H1 (cell line): ENCODE data around the gene HSPB1. TPM values are rescaled to one million over a fixed set of nuclear protein-coding genes. Genes with fewer than 3 reads are reported as not detected.
A peak's percentile ranks its signal among the peaks of the same experiment; 100 is the strongest.

Source experiments
- CTCF ChIA-PET: fragments of 300-600 bp; sonication (Branson Sonifier 250); formaldehyde crosslinking; loops from one replicate; lab custom pipeline; 2021; ENCODE audit not compliant: partially characterized antibody; lab: Charles Lee
- POLR2A ChIA-PET: fragments of 300-600 bp; sonication (Branson Sonifier 250); formaldehyde crosslinking; loops from one replicate; lab custom pipeline; 2021; ENCODE audit warnings: inconsistent platforms; ENCODE audit not compliant: partially characterized antibody; lab: Charles Lee
- DNase-seq, 2 experiments: peaks; one replicate each; pipeline versions ENCODE4 v3.0.0 to v3.0.0-alpha.2; 2010 to 2022; ENCODE audit warnings: low spot score in 2 of 2, low read depth in 1 of 2, mixed read lengths in 1 of 2
- FAIRE-seq: peaks from 2 replicates; lab custom pipeline; 2011; peaks lifted over from hg19 to GRCh38; lab: Jason Lieb, UNC
- H2AFZ ChIP-seq: 2 replicates; pipeline ENCODE4 v1.8.1; 2012; ENCODE audit warnings: low read length, inconsistent platforms
- H2AK5ac ChIP-seq: 2 replicates; pipeline ENCODE4 v1.6.1; 2013; ENCODE audit warnings: low read depth, low read length
- H2BK120ac ChIP-seq: replicated peaks from 2 replicates; pipeline ENCODE3; 2013; ENCODE audit warnings: low read depth, low read length, inconsistent platforms
- H2BK12ac ChIP-seq: 2 replicates; pipeline ENCODE4 v1.6.1; 2013; ENCODE audit warnings: low read depth, low read length
- H2BK15ac ChIP-seq: 2 replicates; pipeline ENCODE4 v1.6.1; 2013; ENCODE audit warnings: low read length
- H2BK20ac ChIP-seq: 2 replicates; pipeline ENCODE4 v1.6.1; 2013; ENCODE audit warnings: low read length
- H2BK5ac ChIP-seq: 2 replicates; pipeline ENCODE4 v1.6.1; 2013; ENCODE audit warnings: low read depth, low read length
- H3K14ac ChIP-seq: 2 replicates; pipeline ENCODE4 v1.6.1; 2013; ENCODE audit warnings: inconsistent platforms; ENCODE audit not compliant: insufficient read length
- H3K18ac ChIP-seq: 2 replicates; pipeline ENCODE4 v1.6.1; 2013; ENCODE audit warnings: low read length; ENCODE audit errors: extremely low read depth
- H3K23ac ChIP-seq: 2 replicates; pipeline ENCODE4 v1.6.1; 2013; ENCODE audit warnings: inconsistent platforms; ENCODE audit not compliant: insufficient read length
- H3K23me2 ChIP-seq: 2 replicates; pipeline ENCODE4 v1.6.1; 2013; ENCODE audit warnings: low read depth, low read length
- H3K27ac ChIP-seq: 2 replicates; pipeline ENCODE4 v1.6.1; 2011; ENCODE audit warnings: low read depth, low read length, inconsistent platforms
- H3K27me3 ChIP-seq, 4 experiments: replicated peaks in 1 of 4; 1 replicate in 1 of 4; 2 replicates in 3 of 4; pipeline versions ENCODE4 v1.6.1 to v1.8.1; 2011 to 2013; ENCODE audit warnings: low read length in 3 of 4, mild to moderate bottlenecking in 3 of 4, inconsistent platforms in 2 of 4, mixed read lengths in 2 of 4, moderate library complexity in 1 of 4; ENCODE audit not compliant: control insufficient read depth in 3 of 4, insufficient read depth in 3 of 4; ENCODE audit errors: extremely low read depth in 1 of 4
- H3K36me3 ChIP-seq, 4 experiments: 2 replicates each; pipeline versions ENCODE4 v1.6.1 to v1.8.1; 2011 to 2013; ENCODE audit warnings: mild to moderate bottlenecking in 4 of 4, low read length in 3 of 4, moderate library complexity in 2 of 4, control low read depth in 1 of 4, inconsistent platforms in 1 of 4; ENCODE audit not compliant: insufficient read depth in 4 of 4, control insufficient read depth in 2 of 4
- H3K4ac ChIP-seq: replicated peaks from 2 replicates; pipeline ENCODE3; 2013; ENCODE audit warnings: low read length, low read depth, mixed read lengths, inconsistent platforms; ENCODE audit not compliant: insufficient read length
- H3K4me1 ChIP-seq, 4 experiments: replicated peaks in 1 of 4; 1 replicate in 1 of 4; 2 replicates in 3 of 4; pipeline versions ENCODE4 v1.6.1 to v1.8.1; 2011 to 2013; ENCODE audit warnings: low read length in 3 of 4, inconsistent platforms in 2 of 4, mixed read lengths in 1 of 4; ENCODE audit not compliant: insufficient read depth in 4 of 4, control insufficient read depth in 3 of 4
- H3K4me2 ChIP-seq, 2 experiments: 2 replicates each; pipeline versions ENCODE4 v1.6.1 to v1.8.1; 2011 to 2013; ENCODE audit warnings: low read depth in 2 of 2, low read length in 2 of 2, control low read depth in 1 of 2, inconsistent platforms in 1 of 2, mild to moderate bottlenecking in 1 of 2; ENCODE audit not compliant: insufficient read depth in 1 of 2
- H3K4me3 ChIP-seq, 4 experiments: fragments of 200-600, 300-600 bp in 1 of 4; sonication (generic), shearing (Covaris generic), sonication (Bioruptor Twin) in 1 of 4; 2 replicates each; pipeline versions ENCODE4 v1.5.1 to v1.8.1; 2011 to 2016; ENCODE audit warnings: low read length in 4 of 4, low read depth in 3 of 4, control low read depth in 2 of 4, inconsistent platforms in 2 of 4, mild to moderate bottlenecking in 2 of 4, mixed read lengths in 1 of 4, moderate library complexity in 1 of 4; ENCODE audit not compliant: insufficient read depth in 2 of 4; ENCODE audit errors: extremely low read depth in 1 of 4
- H3K56ac ChIP-seq: replicated peaks from 2 replicates; pipeline ENCODE3; 2013; ENCODE audit warnings: low read depth, mild to moderate bottlenecking, mixed read lengths, low read length, inconsistent platforms; ENCODE audit not compliant: insufficient read length
- H3K79me1 ChIP-seq: 2 replicates; pipeline ENCODE4 v1.6.1; 2013; ENCODE audit warnings: low read depth, low read length, control low read depth
- H3K79me2 ChIP-seq, 2 experiments: 2 replicates each; pipeline versions ENCODE4 v1.6.1 to v1.8.1; 2012 to 2013; ENCODE audit warnings: low read length in 2 of 2, mild to moderate bottlenecking in 2 of 2, inconsistent platforms in 1 of 2; ENCODE audit not compliant: insufficient read depth in 2 of 2, control insufficient read depth in 1 of 2
- H3K9ac ChIP-seq, 4 experiments: replicated peaks in 1 of 4; 1 replicate in 1 of 4; 2 replicates in 3 of 4; pipeline versions ENCODE4 v1.6.1 to v1.8.1; 2011 to 2013; ENCODE audit warnings: low read depth in 3 of 4, low read length in 3 of 4, control low read depth in 2 of 4, mild to moderate bottlenecking in 2 of 4, moderate library complexity in 2 of 4, inconsistent platforms in 1 of 4; ENCODE audit errors: extremely low read depth in 1 of 4
- H3K9me3 ChIP-seq, 2 experiments: 2 replicates each; pipeline versions ENCODE4 v1.6.1 to v1.8.1; 2012 to 2013; ENCODE audit warnings: mild to moderate bottlenecking in 2 of 2, moderate library complexity in 2 of 2, control low read depth in 1 of 2, inconsistent platforms in 1 of 2, low read depth in 1 of 2, low read length in 1 of 2, mixed read lengths in 1 of 2; ENCODE audit not compliant: insufficient read depth in 2 of 2
- H4K20me1 ChIP-seq, 2 experiments: replicated peaks in 1 of 2; 2 replicates each; pipeline versions ENCODE3 to v1.8.1; 2011 to 2013; ENCODE audit warnings: inconsistent platforms in 2 of 2, low read length in 2 of 2, mild to moderate bottlenecking in 1 of 2; ENCODE audit not compliant: insufficient read depth in 2 of 2, control insufficient read depth in 1 of 2
- H4K5ac ChIP-seq: 2 replicates; pipeline ENCODE4 v1.6.1; 2013; ENCODE audit warnings: low read length, low read depth, mixed read lengths, inconsistent platforms; ENCODE audit not compliant: insufficient read length
- H4K8ac ChIP-seq: 2 replicates; pipeline ENCODE4 v1.8.0; 2013; ENCODE audit warnings: mild to moderate bottlenecking, moderate library complexity, low read length, inconsistent platforms; ENCODE audit not compliant: insufficient read depth; ENCODE audit errors: extremely low read depth
- H4K91ac ChIP-seq: replicated peaks from 2 replicates; pipeline ENCODE3; 2013; ENCODE audit warnings: low read length, mixed read lengths, inconsistent platforms; ENCODE audit not compliant: insufficient read length
- ATF3 ChIP-seq: IDR thresholded peaks from 2 replicates; pipeline ENCODE4 v1.6.1; 2011; ENCODE audit warnings: low read depth, mild to moderate bottlenecking, low read length; ENCODE audit not compliant: insufficient read depth
- BCL11A ChIP-seq, 2 experiments: IDR thresholded peaks; one replicate each; pipeline ENCODE4 v1.6.1; 2011; ENCODE audit warnings: low read depth in 2 of 2, low read length in 2 of 2, mild to moderate bottlenecking in 2 of 2
- EZH2 ChIP-seq: fragments of 200-600 bp; sonication (generic); IDR thresholded peaks from 2 replicates; pipeline ENCODE4 v1.7.1; 2012; ENCODE audit warnings: low read depth, mild to moderate bottlenecking, moderate library complexity, low read length, inconsistent platforms; ENCODE audit not compliant: severe bottlenecking
- HDAC6 ChIP-seq: IDR thresholded peaks from one replicate; pipeline ENCODE4 v1.7.1; 2012; ENCODE audit warnings: low read depth, mild to moderate bottlenecking, inconsistent platforms, low read length, moderate library complexity
- POLR2AphosphoS5 ChIP-seq: IDR thresholded peaks from 2 replicates; pipeline ENCODE4 v1.6.1; 2011; ENCODE audit warnings: low read depth, low read length
- WGBS, 2 experiments: shearing (Covaris generic) in 1 of 2; methylation state at CpG; one replicate each; pipeline versions ENCODE4 v1.1.6 to v1.1.7; 2013 to 2015; ENCODE audit warnings: low lambda C conversion rate in 2 of 2, mixed read lengths in 2 of 2, inconsistent platforms in 1 of 2, low coverage in 1 of 2, missing lambda C conversion rate in 1 of 2; ENCODE audit not compliant: insufficient replicate concordance in 2 of 2, insufficient coverage in 1 of 2, insufficient read length in 1 of 2; ENCODE audit errors: extremely low coverage in 1 of 2, missing lambda C conversion rate in 1 of 2; 5-methylcytosine and 5-hydroxymethylcytosine counted together
- polyA plus RNA-seq, 7 experiments: library from polyadenylated mRNA; depleted of rRNA in 3 of 7; stranded (reverse) in 5 of 7; unstranded in 2 of 7; fragments of >200 nt in 5 of 7; fragments of 200-250 nt in 2 of 7; gene quantifications; 1 replicate in 5 of 7; 2 replicates in 1 of 7; 4 replicates in 1 of 7; pipeline versions ENCODE4 v1.2.1 to v1.2.3, GENCODE V29; 2011 to 2013; ENCODE audit warnings: missing spikeins in 2 of 7, mixed read lengths in 2 of 7
- total RNA-seq: library from RNA; stranded (reverse); fragmentation: NEBNext Ultra II Directional; extraction: Animal tissue kit (Norgen Biotek cat#: 25700); gene quantifications from 2 replicates; pipeline ENCODE4 v1.2.1, GENCODE V29; 2021

HSPB1 gene
- total and polyA plus RNA-seq, 2 of the 8 experiments (the other 6 are each of a cell fraction or from before 2014, with no cell fraction given): 165 to 254 TPM

GRCh38 chr7:76325092-76325491 lies 22.6 kb downstream of the HSPB1 start:
- H3K79me1 ChIP-seq: no peaks in the 10 kb centered on the region; the same call in 1 of the 2 replicates
- H2AK5ac ChIP-seq: no peak overlapping the region
- H3K23ac ChIP-seq: no peak overlapping the region
- no peak overlapping the region for H3K14ac ChIP-seq
- H3K9ac ChIP-seq: no peak overlapping the region
- no peak overlapping the region for H2BK5ac ChIP-seq
- no peak overlapping the region for H4K8ac ChIP-seq
- no peak overlapping the region for H2BK20ac ChIP-seq
- ChIA-PET POLR2A (interaction anchor here (1.1 to 5.3 kb wide), 6 partner anchors 10 to 34 kb away, joined by 3 to 33 read pairs (median 13); no protein-coding TSS in a partner anchor), CTCF (interaction anchor here (1.2 kb wide), 1 partner anchor 253 kb away, joined by 3 read pairs; no protein-coding TSS in a partner anchor)
- TF ChIP-seq BCL11A (IDR thresholded peaks at IDR 0.05; ENCODE audit: low read depth in 2 of 2, low read length in 2 of 2) (no peak), POLR2AphosphoS5 (peak; percentile 55; the same call in 1 of the 2 replicates), ATF3 (no peak), EZH2 (no peak), HDAC6 (no peak)
- H3K4me1 ChIP-seq: no peaks in the 10 kb centered on the region; a peak in 1 of 7 replicates
- FAIRE-seq (no peak), DNase-seq (no peak)
- no peak overlapping the region for H2AFZ ChIP-seq
- no peak overlapping the region for H2BK15ac ChIP-seq
- no peaks in the 10 kb centered on the region for H3K27me3 ChIP-seq
- H3K4ac ChIP-seq: no peak overlapping the region
- no peak overlapping the region for H3K4me3 ChIP-seq
- no peaks in the 10 kb centered on the region for H3K23me2 ChIP-seq
- no peak overlapping the region for H4K91ac ChIP-seq
- H2BK120ac ChIP-seq: no peak overlapping the region
- no peak overlapping the region for H4K5ac ChIP-seq
- H2BK12ac ChIP-seq: no peak overlapping the region
- no peak overlapping the region for H3K56ac ChIP-seq
- H3K27ac ChIP-seq: no peak overlapping the region
- peaks cover 19 to 27% of the 10 kb centered on the region in 2 experiments for H4K20me1 ChIP-seq
- WGBS, 2 experiments: 96% methylated on average over 11 of the region's 11 CpGs; no CpG with 5 or more reads in 1 of the 2 experiments
- no peak overlapping the region for H3K4me2 ChIP-seq
- H3K79me2 ChIP-seq: peaks cover 0 to 42% of the 10 kb centered on the region in 2 experiments; a peak in 3 of 4 replicates
- H3K9me3 ChIP-seq: no peaks in the 10 kb centered on the region
- H3K36me3 ChIP-seq: peaks cover 22 to 52% (median 41%) of the 10 kb centered on the region in 4 experiments
- H3K18ac ChIP-seq: no peak overlapping the region
